NCI-H146 treated with DMSO at 0.1 percent for 48 hours (cell line): ENCODE results near the gene WARS2.

Experiments
- DNase-seq: peaks from one replicate; lab custom pipeline; 2025; ENCODE audit not compliant: unreplicated experiment; lab: John Stamatoyannopoulos, UW

The WARS2 gene

DNA sequence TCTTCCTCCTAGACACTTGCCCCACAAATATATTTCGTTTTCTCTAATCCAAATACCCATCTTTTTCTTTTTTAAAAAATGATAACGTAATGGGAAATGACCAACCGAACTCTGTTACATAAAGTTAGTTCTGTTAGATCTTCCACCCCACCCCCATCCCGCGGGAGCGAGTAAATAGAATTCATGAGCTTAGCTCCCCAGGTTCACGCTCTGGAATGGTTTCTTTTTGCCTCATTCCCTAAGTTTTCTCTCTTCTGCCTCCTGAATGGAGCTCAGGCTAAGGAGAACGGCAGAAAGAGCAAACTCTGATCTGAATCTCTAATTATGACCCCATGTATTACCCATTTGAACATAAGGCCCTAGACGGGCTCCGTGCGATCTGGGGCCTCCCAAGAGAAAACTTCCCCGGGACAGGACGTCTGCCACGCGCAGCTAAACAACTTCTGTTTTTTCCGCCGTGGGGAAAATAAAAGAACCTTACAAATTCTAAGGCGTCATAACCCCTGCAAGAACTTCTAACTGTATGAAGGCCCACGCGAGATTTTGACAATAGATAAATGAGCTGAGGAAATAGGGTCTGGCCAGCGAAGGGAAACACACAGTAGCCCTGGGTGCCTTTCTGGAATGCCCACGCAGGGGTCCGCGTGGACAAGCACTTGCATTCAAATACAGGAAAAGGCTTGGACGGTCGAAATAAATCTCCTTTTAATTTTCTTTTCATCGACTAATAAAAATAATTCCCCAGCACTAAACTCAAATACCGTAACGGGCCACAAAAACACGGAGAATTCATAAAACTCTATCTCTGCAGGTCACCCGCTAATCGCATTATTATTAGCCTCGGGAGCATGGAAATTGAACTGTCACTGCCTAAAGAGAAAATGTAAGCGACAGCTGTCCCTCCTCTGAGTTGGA, 154.6 kb downstream of the WARS2 start:
- DNase-seq = no peak

DNA sequence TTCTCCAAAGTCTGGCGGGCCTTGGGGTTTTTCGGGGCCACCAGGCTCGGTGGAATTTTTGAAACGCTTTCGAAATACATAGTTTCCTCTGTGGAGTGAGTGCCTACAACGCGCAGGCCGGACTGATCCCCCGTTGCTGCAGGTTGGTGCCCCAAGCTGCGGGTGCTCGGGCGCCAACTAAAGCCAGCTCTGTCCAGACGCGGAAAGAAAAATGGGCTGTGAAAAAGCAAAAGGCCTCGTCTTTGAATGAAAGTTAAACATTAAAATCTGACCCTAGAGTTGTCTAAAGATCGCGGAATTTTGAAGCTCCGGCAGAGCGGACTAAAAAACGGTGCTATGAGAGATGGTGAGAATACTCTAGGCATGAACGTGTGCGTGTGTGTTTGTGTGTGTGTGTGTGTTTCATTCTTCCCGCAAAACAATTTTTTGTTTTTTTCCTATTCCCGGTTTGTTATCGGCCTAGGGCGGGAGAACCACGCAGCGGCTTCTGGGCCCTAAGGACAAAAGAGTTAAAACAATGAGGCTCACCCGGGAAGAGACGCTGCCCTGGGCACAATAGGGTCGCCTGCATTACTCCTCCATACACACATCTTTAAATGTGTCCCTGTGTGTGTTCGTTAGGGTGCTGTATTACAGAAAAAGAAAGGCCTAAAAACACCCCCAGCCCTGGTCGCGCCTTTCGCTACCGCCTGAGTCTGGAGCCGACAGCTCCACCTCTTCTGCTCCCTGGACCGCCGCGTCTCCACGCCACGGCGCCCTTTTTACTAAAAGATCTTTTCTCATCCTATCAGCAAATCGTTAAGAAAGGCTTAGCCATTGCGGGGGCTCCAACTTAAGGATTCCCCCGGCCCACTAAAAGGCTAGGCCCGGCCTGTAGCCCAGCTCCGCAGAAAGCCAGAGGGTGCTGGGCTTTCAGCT, 155.5 kb downstream of the WARS2 start:
- DNase-seq = no peak

DNA sequence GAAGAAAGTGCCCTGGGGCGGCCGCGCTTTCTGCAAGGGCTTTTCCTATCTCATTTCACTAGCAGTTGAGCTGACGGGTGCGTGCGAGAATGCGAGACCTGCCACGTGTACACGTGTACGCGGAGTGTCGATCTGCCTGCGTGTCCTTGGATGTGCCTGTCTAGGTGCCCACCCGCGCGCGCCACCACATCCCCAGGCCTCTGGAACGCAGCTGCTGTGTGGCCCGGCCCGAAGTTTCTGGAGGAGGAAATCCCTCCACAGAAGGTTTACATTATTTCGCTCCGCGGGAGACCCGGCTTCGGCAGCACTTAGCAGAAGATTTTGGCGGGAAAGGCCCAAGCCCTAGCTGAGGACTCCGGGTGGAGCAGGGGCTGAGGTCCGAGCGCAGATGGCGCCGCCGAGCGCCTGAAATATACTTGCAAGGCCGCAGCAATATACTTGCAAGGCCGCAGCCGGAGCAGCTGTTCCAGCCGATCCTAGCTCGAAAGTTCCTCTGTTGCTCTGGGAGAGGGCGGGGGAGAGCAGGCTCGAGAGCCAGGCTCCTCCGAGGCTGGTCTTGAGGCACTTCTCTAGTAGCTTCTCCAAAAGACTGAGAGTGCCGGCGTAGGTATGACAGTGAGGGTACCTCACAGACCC, 156.2 kb downstream of the WARS2 start:
- DNase-seq = no peak

DNA sequence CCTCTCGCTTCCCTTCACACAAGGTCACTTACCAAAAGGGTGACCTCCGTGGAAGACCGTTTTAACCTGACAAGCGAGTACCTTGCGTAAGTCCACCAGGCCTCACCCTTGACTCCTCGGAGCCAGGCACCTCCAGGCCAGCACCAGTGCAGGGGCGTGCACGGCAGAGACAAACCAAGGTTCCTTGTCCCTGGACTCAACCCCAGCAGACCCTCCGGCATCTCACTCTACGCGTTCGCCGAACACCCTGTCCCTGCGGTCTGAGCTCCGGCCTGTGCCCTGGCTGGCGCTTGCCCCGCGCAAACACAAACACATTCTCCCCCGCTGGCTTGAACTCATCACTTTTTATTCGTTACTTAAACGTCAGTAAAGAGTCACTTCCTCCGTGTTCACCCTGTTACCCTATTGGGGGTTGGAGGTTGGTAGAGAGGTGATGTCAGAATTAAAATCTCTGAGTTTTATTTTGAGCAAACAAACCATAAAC, 156.9 kb downstream of the WARS2 start:
- DNase-seq = no peak

DNA sequence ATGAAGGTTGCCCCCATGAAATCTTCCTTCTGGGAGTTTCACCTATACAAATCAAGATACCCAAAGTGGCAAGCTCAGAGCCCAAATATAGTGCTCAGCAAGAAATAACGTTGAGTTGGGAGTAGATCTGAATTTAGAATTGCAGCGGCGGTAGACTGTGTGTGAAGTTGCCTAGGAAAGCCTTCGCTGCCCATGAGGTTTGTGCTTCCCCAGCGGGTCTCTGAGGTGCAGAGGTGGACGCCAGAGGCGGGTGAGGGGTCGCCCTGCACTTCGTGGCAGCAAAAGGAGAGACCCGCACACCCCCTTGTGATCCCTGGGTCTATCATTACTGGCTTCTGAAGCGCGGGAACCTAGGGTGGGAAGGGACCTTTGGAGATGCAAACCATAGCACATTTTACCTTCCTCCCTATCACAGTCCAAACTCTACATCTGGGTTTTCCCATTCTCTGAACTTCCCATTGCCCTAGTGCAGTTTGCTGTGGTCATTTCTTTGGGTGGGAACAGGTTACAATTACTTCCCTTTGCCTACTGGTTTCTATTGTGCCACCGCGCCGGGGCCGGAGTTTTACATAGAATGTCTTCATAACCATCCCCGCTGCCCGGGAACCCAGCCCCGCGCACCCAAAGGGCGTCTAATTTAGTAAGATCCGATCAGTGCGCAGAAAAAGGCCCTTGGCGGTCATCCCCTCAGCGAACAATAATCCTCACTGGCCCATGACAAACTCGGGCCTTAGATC, 157.5 kb downstream of the WARS2 start:
- no peak for DNase-seq

DNA sequence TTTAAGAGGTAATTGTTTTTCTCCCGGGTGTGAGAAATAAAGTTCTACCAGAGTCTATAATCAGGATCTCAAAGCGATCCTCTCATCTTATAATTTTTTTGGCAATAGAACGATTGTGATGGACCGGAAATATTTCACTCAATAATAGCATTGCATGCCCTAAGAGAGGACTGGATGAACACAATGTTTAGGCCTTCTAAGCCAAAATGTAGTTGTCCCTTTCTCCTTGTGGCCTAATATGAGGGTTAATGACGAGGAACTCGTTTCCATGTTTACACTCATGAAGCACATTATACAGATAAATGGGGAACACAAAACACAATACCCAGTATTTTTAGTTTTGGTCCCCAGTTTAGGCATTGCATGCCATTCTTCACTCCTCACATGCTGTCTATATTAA, 158.2 kb downstream of the WARS2 start:
- DNase-seq = no peak

DNA sequence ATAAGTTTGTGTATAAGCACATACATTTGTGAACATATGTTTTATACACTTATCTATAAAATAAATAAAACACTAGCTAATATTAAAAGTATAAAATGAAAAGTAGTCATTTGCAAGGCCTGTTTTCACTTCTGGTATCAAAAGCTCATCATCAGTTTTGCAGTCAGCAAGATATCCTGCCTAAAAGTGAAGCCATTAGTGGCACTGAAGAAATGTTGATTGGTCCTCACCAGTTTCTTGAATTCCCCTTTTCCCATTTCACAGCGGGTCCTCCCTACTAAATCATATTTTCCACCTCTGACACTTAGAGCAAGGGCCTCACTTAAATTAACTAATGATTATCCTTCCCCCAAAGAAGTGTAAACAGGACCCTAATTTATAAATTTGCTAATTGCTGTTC, 159.0 kb downstream of the WARS2 start:
- no peak for DNase-seq
